ENCODE data around the gene TRIB2. TPM values are rescaled to one million over a fixed set of nuclear protein-coding genes. Genes with fewer than 3 reads are reported as not detected.

Gene TRIB2
- total RNA-seq, 1 experiment from 2014 or later: 6.2 TPM

DNA sequence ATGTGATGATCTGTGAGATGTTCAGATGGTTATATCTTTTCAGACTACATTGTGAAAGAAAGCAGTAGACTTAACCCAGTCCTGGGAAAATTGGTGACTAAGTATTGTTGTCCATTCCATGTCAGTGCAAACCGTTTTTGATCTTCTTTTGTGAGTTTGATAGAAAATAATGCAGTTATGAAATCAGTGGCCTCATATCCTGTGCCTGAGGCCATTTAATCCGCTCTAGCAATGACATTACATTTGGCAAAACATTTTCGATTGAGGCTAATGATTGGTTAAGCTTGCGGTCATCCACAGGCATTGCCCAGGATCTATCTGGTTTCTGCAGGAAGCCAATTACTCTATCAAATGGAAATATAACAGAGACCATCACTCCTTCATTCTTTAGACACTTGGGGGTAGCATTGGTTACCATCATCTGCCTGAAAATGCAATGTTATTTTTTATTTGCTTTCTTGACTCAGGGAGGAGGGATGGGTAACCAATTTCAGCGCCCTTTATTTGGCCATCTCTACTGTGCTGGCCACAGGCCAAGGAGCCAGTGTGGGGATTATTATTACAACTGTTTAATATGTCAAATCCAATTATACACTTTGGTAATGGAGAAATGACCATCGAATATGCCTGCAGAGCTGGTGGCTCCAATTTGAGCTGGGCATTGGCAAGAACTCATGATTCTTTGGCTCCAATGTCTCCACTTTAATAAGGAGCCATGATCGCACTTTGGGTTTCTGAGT lies 33.6 kb downstream of the TRIB2 start:
- no TSS peak for BruUV-seq (replicated peaks)
- no peak for DNase-seq
- CTCF ChIA-PET: no interaction called here

DNA sequence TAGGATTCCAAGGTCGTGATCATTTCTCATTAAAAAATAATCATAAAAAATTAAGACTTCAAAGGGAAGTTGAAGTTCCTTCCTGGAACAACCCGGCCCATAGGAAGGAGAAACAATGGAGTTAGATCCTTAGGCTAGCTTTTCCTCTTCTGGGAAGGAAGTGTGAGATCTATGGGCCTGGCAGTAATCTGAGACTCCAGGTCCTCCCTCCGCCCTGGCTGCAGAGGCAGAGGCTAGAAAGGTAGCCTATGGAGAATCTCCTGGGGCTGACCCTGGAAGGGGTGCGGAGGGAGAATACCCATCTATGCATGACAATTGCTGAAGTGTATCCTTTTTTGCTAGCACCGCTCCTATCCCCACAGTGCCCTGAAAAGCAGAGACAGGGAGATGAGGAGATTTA lies 37.9 kb downstream of the TRIB2 start:
- Mint-ChIP-seq H3K27ac (ENCODE audit: unreplicated experiment) (no peak overlapping the region), H3K4me3 (ENCODE audit: low read depth, unreplicated experiment) (no peak overlapping the region), H3K4me1 (ENCODE audit: low read depth, unreplicated experiment) (no peaks in the 10 kb centered on the region), H3K27me3 (ENCODE audit: unreplicated experiment) (peaks cover 13% of the 10 kb centered on the region), H3K36me3 (ENCODE audit: insufficient read depth, unreplicated experiment) (no peaks in the 10 kb centered on the region), H3K9me3 (ENCODE audit: low read depth, unreplicated experiment) (no peaks in the 10 kb centered on the region)
- TF ChIP-seq, protein P1, sequence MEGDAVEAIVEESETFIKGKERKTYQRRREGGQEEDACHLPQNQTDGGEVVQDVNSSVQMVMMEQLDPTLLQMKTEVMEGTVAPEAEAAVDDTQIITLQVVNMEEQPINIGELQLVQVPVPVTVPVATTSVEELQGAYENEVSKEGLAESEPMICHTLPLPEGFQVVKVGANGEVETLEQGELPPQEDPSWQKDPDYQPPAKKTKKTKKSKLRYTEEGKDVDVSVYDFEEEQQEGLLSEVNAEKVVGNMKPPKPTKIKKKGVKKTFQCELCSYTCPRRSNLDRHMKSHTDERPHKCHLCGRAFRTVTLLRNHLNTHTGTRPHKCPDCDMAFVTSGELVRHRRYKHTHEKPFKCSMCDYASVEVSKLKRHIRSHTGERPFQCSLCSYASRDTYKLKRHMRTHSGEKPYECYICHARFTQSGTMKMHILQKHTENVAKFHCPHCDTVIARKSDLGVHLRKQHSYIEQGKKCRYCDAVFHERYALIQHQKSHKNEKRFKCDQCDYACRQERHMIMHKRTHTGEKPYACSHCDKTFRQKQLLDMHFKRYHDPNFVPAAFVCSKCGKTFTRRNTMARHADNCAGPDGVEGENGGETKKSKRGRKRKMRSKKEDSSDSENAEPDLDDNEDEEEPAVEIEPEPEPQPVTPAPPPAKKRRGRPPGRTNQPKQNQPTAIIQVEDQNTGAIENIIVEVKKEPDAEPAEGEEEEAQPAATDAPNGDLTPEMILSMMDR (IDR thresholded peaks at IDR 0.05; ENCODE audit: unreplicated experiment): no peak
- intact Hi-C loops (cut with micrococcal nuclease; ENCODE audit: unreplicated experiment): no loop called here
- BruUV-seq (replicated peaks): no TSS peak
- CTCF ChIA-PET: interaction anchor here (0.6 kb wide), 1 partner anchor 271 kb away, joined by 3 read pairs; no protein-coding TSS in a partner anchor
- DNase-seq: no peak

More for the DNA sequence above, 33.6 kb downstream of the TRIB2 start:
- TF ChIP-seq, protein P1 (IDR thresholded peaks at IDR 0.05; ENCODE audit: unreplicated experiment): no peak
- peaks cover 13% of the 10 kb centered on the region for H3K27me3 Mint-ChIP-seq (ENCODE audit: unreplicated experiment)
- no peaks in the 10 kb centered on the region for H3K9me3 Mint-ChIP-seq (ENCODE audit: low read depth, unreplicated experiment)
- no peak overlapping the region for H3K27ac Mint-ChIP-seq (ENCODE audit: unreplicated experiment)
- H3K4me3 Mint-ChIP-seq (ENCODE audit: low read depth, unreplicated experiment): no peak overlapping the region
- no peaks in the 10 kb centered on the region for H3K4me1 Mint-ChIP-seq (ENCODE audit: low read depth, unreplicated experiment)
- intact Hi-C loops (cut with micrococcal nuclease; ENCODE audit: unreplicated experiment): no loop called here
- H3K36me3 Mint-ChIP-seq (ENCODE audit: insufficient read depth, unreplicated experiment): no peaks in the 10 kb centered on the region

DNA sequence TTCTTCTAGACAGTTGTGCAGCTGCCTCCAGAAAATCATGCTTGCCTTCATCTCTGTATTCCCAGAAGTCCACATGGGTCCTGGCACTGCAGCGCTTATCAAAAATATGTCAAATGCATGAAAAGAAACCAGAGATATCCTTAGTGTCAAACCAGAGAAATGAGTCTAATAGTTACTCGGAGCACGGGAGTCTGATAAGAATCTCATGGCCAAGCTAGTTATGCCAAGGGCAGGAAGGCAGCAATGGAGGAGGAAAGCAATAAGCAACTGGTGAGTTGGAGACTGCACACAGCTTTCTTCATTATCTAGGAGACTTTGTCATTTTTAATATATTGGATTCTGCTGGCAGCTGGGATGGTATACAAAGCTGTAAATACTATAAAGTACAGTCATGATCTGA lies 38.6 kb downstream of the TRIB2 start:
- no TSS peak for BruUV-seq (replicated peaks)
- H3K27me3 Mint-ChIP-seq (ENCODE audit: unreplicated experiment): peaks cover 13% of the 10 kb centered on the region
- intact Hi-C loops (cut with micrococcal nuclease; ENCODE audit: unreplicated experiment): no loop called here
- no peak overlapping the region for H3K4me3 Mint-ChIP-seq (ENCODE audit: low read depth, unreplicated experiment)
- TF ChIP-seq, protein P1 (IDR thresholded peaks at IDR 0.05; ENCODE audit: unreplicated experiment): no peak
- no peaks in the 10 kb centered on the region for H3K9me3 Mint-ChIP-seq (ENCODE audit: low read depth, unreplicated experiment)
- no peak overlapping the region for H3K27ac Mint-ChIP-seq (ENCODE audit: unreplicated experiment)
- CTCF ChIA-PET: no interaction called here
- H3K4me1 Mint-ChIP-seq (ENCODE audit: low read depth, unreplicated experiment): no peaks in the 10 kb centered on the region
- no peak for DNase-seq
- H3K36me3 Mint-ChIP-seq (ENCODE audit: insufficient read depth, unreplicated experiment): no peaks in the 10 kb centered on the region

DNA sequence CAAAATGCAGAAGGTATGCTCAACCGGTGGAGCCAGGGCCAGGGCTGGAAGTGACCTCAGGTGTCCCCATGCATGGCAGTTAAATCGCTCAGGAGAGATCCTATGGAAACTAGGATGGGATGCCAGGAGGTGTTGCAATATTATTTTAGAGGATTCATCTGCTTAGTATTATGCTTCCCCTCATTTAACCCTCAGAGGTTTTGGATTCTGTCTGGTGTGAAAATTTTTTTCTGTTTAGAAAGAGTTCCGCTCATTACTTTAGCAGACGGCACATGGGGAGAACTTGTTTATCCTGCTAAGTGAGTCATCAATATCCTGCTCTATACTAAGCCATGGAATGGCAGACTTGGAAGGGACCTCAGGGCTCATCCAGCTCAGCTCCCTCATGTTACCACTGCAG lies 42.5 kb downstream of the TRIB2 start:
- DNase-seq: no peak
- Mint-ChIP-seq H3K4me3 (ENCODE audit: low read depth, unreplicated experiment) (no peak overlapping the region), H3K4me1 (ENCODE audit: low read depth, unreplicated experiment) (no peaks in the 10 kb centered on the region), H3K36me3 (ENCODE audit: insufficient read depth, unreplicated experiment) (no peaks in the 10 kb centered on the region), H3K9me3 (ENCODE audit: low read depth, unreplicated experiment) (no peaks in the 10 kb centered on the region), H3K27me3 (ENCODE audit: unreplicated experiment) (no peaks in the 10 kb centered on the region), H3K27ac (ENCODE audit: unreplicated experiment) (no peak overlapping the region)
- CTCF ChIA-PET: no interaction called here
- TF ChIP-seq, protein P1 (IDR thresholded peaks at IDR 0.05; ENCODE audit: unreplicated experiment): no peak
- BruUV-seq (replicated peaks): no TSS peak
- intact Hi-C loops (cut with micrococcal nuclease; ENCODE audit: unreplicated experiment): no loop called here
